Measurements from ENCODE around the gene SERPINA3.

Gene SERPINA3

GRCh38 chr14:94612174-94612573 is at the start of gene SERPINA3:
SERPINA3 (plus strand) TSS chr14:94612391; CDS start chr14:94614442, 2,051 bp downstream.
- TF ChIP-seq CTCF (IDR thresholded peaks at IDR 0.05; ENCODE audit: low read depth, low read length), result no peak
- peak within 1 kb of the TSS in 1 of 2 donors; percentile 32 for H3K4me3 ChIP-seq (replicated peaks in 1 of 2; ENCODE audit: low read depth in 2 of 2, low read length in 2 of 2)
- DNase-seq (ENCODE audit: low read depth in 2 of 2), result peak; percentile 46 to 84

GRCh38 chr14:94562941-94563883 is 49.0 kb upstream of the SERPINA3 start:
- no peak overlapping the region for H3K4me3 ChIP-seq (replicated peaks in 1 of 2; ENCODE audit: low read depth in 2 of 2, low read length in 2 of 2)
- no peak for TF ChIP-seq CTCF (IDR thresholded peaks at IDR 0.05; ENCODE audit: low read depth, low read length)
- DNase-seq (ENCODE audit: low read depth in 2 of 2), result no peak

- TF ChIP-seq CTCF (IDR thresholded peaks at IDR 0.05; ENCODE audit: low read depth, low read length), result no peak
- H3K4me3 ChIP-seq (replicated peaks in 1 of 2; ENCODE audit: low read depth in 2 of 2, low read length in 2 of 2), result no peak overlapping the region
- no peak for DNase-seq (ENCODE audit: low read depth in 2 of 2)
These were observed 47.8 kb upstream of the SERPINA3 start for GRCh38 chr14:94564381-94564780.

- no peak for DNase-seq (ENCODE audit: low read depth in 2 of 2)
- no peak overlapping the region for H3K4me3 ChIP-seq (replicated peaks in 1 of 2; ENCODE audit: low read depth in 2 of 2, low read length in 2 of 2)
- TF ChIP-seq CTCF (IDR thresholded peaks at IDR 0.05; ENCODE audit: low read depth, low read length), result no peak
These were observed 44.0 kb upstream of the SERPINA3 start for GRCh38 chr14:94568186-94568585.

GRCh38 chr14:94569381-94570001 is 42.7 kb upstream of the SERPINA3 start:
- no peak for DNase-seq (ENCODE audit: low read depth in 2 of 2)
- no peak for TF ChIP-seq CTCF (IDR thresholded peaks at IDR 0.05; ENCODE audit: low read depth, low read length)
- H3K4me3 ChIP-seq (replicated peaks in 1 of 2; ENCODE audit: low read depth in 2 of 2, low read length in 2 of 2), result no peak overlapping the region

- no peak for TF ChIP-seq CTCF (IDR thresholded peaks at IDR 0.05; ENCODE audit: low read depth, low read length)
- H3K4me3 ChIP-seq (replicated peaks in 1 of 2; ENCODE audit: low read depth in 2 of 2, low read length in 2 of 2), result no peak overlapping the region
- no peak for DNase-seq (ENCODE audit: low read depth in 2 of 2)
These were observed 42.2 kb upstream of the SERPINA3 start for GRCh38 chr14:94570002-94570400.
